HepG2 (cell line): ENCODE results near the gene DTNA. TPM values are rescaled to one million over a fixed set of nuclear protein-coding genes. Genes with fewer than 3 reads are reported as not detected.

Source experiments
- ESRRA ChIP-seq: sonication (generic); formaldehyde crosslinking; IDR thresholded peaks from 2 replicates; pipeline ENCODE4 v1.5.1; 2020; ENCODE audit warnings: mild to moderate bottlenecking, low read depth, missing genetic modification reagents
- GTF3A ChIP-seq: sonication (generic); formaldehyde crosslinking; conservative IDR thresholded peaks from 2 replicates; pipeline ENCODE4 v1.4.0; 2020; ENCODE audit warnings: mild to moderate bottlenecking, missing genetic modification reagents
- KDM3A ChIP-seq: IDR thresholded peaks from 2 replicates; pipeline ENCODE4 v1.6.1; 2018; ENCODE audit warnings: low read depth, missing compliant biosample characterization
- MBNL3 ChIP-seq: fragments of 250-450 bp; sonication (Bioruptor Pico); conservative IDR thresholded peaks from 2 replicates; pipeline ENCODE4 v1.8.0; 2022; ENCODE audit warnings: mild to moderate bottlenecking, inconsistent platforms
- NPAS2 ChIP-seq: sonication (generic); formaldehyde crosslinking; IDR thresholded peaks from 2 replicates; pipeline ENCODE4 v1.8.0; 2022; ENCODE audit warnings: mild to moderate bottlenecking, missing genetic modification reagents, borderline replicate concordance
- ZNF329 ChIP-seq: sonication (generic); formaldehyde crosslinking; IDR thresholded peaks from 2 replicates; pipeline ENCODE4 v1.9.0; 2021; ENCODE audit warnings: low read depth, mild to moderate bottlenecking, missing genetic modification reagents
- ZNF615 ChIP-seq: sonication (generic); formaldehyde crosslinking; IDR thresholded peaks from 2 replicates; pipeline ENCODE4 v1.5.0; 2020; ENCODE audit warnings: mild to moderate bottlenecking, missing genetic modification reagents, borderline replicate concordance
- polyA plus RNA-seq, 8 experiments: library from polyadenylated mRNA; depleted of rRNA in 3 of 8; stranded (reverse) in 7 of 8; unstranded in 1 of 8; fragments of >200 nt; fragmentation: Illumina TruSeq in 4 of 8; extraction: Trizol in 4 of 8; gene quantifications; 2 replicates each; pipeline versions ENCODE4 v1.2.1 to v1.2.3, GENCODE V29; 2011 to 2016; ENCODE audit warnings: low read depth in 4 of 8, missing spikeins in 1 of 8, mixed read lengths in 1 of 8; ENCODE audit not compliant: insufficient read depth in 1 of 8
- total RNA-seq, 5 experiments: library from RNA; depleted of rRNA; stranded (reverse); fragments of >200 nt; fragmentation: Illumina TruSeq; extraction: Trizol; gene quantifications; 2 replicates each; pipeline ENCODE4 v1.2.3, GENCODE V29; 2016; ENCODE audit warnings: low read depth in 1 of 5
- TF ChIP-seq, protein P1 (sequence below): sonication (generic); formaldehyde crosslinking; IDR thresholded peaks from 2 replicates; pipeline ENCODE4 v1.4.0; 2020; ENCODE audit warnings: missing genetic modification reagents
- TF ChIP-seq, protein P2 (sequence below): IDR thresholded peaks from 2 replicates; pipeline ENCODE4 v1.6.1; 2016; ENCODE audit warnings: low read depth
- TF ChIP-seq, protein P3 (sequence below): sonication (generic); formaldehyde crosslinking; conservative IDR thresholded peaks from 2 replicates; pipeline ENCODE4 v1.4.0; 2020; ENCODE audit warnings: mild to moderate bottlenecking, missing genetic modification reagents, moderate library complexity
- TF ChIP-seq, protein P4 (sequence below): sonication (generic); formaldehyde crosslinking; IDR thresholded peaks from 2 replicates; pipeline ENCODE4 v1.5.1; 2020; ENCODE audit warnings: missing genetic modification reagents, mild to moderate bottlenecking, borderline replicate concordance
- TF ChIP-seq, protein P5 (sequence below): sonication (generic); formaldehyde crosslinking; IDR thresholded peaks from 2 replicates; pipeline ENCODE4 v1.4.0; 2020; ENCODE audit warnings: missing genetic modification reagents; ENCODE audit errors: not compliant biosample characterization
- TF ChIP-seq, protein P6 (sequence below), 2 experiments: sonication (generic) in 1 of 2; formaldehyde crosslinking in 1 of 2; IDR thresholded peaks; 2 replicates each; pipeline versions ENCODE4 v1.6.1 to v1.9.0; 2014 to 2022; ENCODE audit warnings: antibody characterized with exemption in 1 of 2, borderline replicate concordance in 1 of 2, inconsistent platforms in 1 of 2, low read depth in 1 of 2, missing genetic modification reagents in 1 of 2

Gene DTNA
- total and polyA plus RNA-seq, 2 of the 13 experiments (the other 11 are each of a cell fraction or from before 2014, with no cell fraction given) = 8.5 to 29.0 TPM

DNA sequence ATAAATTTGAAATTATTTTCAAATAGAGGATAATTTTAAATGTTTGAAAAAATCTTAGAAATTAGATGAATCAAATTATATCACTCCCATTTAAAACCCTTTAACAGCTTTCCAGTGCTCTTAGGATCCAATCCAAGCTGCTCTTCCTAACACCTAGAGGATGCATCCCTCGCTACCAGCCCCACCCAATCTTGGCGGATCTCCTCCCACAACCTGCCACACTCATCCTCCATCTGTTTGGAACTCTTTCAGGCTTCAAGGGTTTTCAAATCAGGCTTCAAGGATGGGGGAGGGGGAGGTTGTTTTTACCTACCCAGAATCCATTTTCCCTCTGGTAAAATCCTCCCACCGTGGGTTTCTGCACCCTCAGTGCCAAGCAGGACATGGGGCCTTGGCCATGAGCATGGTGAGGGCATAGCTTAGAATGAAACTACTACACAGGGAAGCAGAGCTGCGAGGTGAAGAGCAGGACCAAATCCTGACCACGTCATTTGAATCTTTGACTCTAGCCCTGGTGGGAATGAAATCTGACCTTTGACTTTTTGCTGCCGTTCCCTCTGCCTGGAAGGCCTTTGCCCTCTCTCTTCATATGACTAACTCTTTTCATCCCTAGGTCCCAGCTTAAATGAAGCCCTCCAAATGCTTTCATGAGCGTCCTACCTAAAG, 218.1 kb downstream of the DTNA start (continued):
- no peak for TF ChIP-seq GTF3A (CRISPR knock-in tag)
- no peak for TF ChIP-seq ESRRA
- no peak for TF ChIP-seq NPAS2
- TF ChIP-seq, protein P1, sequence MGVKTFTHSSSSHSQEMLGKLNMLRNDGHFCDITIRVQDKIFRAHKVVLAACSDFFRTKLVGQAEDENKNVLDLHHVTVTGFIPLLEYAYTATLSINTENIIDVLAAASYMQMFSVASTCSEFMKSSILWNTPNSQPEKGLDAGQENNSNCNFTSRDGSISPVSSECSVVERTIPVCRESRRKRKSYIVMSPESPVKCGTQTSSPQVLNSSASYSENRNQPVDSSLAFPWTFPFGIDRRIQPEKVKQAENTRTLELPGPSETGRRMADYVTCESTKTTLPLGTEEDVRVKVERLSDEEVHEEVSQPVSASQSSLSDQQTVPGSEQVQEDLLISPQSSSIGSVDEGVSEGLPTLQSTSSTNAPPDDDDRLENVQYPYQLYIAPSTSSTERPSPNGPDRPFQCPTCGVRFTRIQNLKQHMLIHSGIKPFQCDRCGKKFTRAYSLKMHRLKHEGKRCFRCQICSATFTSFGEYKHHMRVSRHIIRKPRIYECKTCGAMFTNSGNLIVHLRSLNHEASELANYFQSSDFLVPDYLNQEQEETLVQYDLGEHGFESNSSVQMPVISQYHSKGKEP (CRISPR knock-in tag) = no peak
- no peak for TF ChIP-seq KDM3A
- TF ChIP-seq, protein P2, sequence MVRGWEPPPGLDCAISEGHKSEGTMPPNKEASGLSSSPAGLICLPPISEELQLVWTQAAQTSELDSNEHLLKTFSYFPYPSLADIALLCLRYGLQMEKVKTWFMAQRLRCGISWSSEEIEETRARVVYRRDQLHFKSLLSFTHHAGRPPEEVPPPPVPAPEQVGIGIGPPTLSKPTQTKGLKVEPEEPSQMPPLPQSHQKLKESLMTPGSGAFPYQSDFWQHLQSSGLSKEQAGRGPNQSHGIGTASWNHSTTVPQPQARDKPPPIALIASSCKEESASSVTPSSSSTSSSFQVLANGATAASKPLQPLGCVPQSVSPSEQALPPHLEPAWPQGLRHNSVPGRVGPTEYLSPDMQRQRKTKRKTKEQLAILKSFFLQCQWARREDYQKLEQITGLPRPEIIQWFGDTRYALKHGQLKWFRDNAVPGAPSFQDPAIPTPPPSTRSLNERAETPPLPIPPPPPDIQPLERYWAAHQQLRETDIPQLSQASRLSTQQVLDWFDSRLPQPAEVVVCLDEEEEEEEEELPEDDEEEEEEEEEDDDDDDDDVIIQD (CRISPR knock-in tag) = peak; percentile 93
- TF ChIP-seq, protein P3, sequence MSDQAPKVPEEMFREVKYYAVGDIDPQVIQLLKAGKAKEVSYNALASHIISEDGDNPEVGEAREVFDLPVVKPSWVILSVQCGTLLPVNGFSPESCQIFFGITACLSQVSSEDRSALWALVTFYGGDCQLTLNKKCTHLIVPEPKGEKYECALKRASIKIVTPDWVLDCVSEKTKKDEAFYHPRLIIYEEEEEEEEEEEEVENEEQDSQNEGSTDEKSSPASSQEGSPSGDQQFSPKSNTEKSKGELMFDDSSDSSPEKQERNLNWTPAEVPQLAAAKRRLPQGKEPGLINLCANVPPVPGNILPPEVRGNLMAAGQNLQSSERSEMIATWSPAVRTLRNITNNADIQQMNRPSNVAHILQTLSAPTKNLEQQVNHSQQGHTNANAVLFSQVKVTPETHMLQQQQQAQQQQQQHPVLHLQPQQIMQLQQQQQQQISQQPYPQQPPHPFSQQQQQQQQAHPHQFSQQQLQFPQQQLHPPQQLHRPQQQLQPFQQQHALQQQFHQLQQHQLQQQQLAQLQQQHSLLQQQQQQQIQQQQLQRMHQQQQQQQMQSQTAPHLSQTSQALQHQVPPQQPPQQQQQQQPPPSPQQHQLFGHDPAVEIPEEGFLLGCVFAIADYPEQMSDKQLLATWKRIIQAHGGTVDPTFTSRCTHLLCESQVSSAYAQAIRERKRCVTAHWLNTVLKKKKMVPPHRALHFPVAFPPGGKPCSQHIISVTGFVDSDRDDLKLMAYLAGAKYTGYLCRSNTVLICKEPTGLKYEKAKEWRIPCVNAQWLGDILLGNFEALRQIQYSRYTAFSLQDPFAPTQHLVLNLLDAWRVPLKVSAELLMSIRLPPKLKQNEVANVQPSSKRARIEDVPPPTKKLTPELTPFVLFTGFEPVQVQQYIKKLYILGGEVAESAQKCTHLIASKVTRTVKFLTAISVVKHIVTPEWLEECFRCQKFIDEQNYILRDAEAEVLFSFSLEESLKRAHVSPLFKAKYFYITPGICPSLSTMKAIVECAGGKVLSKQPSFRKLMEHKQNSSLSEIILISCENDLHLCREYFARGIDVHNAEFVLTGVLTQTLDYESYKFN (CRISPR knock-in tag) = peak; percentile 87
- no peak for TF ChIP-seq MBNL3 (CRISPR knock-in tag)
- TF ChIP-seq, protein P4, sequence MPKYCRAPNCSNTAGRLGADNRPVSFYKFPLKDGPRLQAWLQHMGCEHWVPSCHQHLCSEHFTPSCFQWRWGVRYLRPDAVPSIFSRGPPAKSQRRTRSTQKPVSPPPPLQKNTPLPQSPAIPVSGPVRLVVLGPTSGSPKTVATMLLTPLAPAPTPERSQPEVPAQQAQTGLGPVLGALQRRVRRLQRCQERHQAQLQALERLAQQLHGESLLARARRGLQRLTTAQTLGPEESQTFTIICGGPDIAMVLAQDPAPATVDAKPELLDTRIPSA (CRISPR knock-in tag) = no peak
- TF ChIP-seq, protein P5, sequence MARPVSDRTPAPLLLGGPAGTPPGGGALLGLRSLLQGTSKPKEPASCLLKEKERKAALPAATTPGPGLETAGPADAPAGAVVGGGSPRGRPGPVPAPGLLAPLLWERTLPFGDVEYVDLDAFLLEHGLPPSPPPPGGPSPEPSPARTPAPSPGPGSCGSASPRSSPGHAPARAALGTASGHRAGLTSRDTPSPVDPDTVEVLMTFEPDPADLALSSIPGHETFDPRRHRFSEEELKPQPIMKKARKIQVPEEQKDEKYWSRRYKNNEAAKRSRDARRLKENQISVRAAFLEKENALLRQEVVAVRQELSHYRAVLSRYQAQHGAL (CRISPR knock-in tag) = no peak
- no peak for TF ChIP-seq ZNF329 (CRISPR knock-in tag)
- TF ChIP-seq, protein P6, sequence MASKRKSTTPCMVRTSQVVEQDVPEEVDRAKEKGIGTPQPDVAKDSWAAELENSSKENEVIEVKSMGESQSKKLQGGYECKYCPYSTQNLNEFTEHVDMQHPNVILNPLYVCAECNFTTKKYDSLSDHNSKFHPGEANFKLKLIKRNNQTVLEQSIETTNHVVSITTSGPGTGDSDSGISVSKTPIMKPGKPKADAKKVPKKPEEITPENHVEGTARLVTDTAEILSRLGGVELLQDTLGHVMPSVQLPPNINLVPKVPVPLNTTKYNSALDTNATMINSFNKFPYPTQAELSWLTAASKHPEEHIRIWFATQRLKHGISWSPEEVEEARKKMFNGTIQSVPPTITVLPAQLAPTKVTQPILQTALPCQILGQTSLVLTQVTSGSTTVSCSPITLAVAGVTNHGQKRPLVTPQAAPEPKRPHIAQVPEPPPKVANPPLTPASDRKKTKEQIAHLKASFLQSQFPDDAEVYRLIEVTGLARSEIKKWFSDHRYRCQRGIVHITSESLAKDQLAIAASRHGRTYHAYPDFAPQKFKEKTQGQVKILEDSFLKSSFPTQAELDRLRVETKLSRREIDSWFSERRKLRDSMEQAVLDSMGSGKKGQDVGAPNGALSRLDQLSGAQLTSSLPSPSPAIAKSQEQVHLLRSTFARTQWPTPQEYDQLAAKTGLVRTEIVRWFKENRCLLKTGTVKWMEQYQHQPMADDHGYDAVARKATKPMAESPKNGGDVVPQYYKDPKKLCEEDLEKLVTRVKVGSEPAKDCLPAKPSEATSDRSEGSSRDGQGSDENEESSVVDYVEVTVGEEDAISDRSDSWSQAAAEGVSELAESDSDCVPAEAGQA (IDR thresholded peaks at IDR 0.05; ENCODE audit: low read depth) = no peak
- TF ChIP-seq, protein P6 (CRISPR knock-in tag; IDR thresholded peaks at IDR 0.05; ENCODE audit: borderline replicate concordance) = no peak
- TF ChIP-seq ZNF615 (CRISPR knock-in tag) = no peak
